IMR-90 (cell line): Measurements from ENCODE around the gene SPATC1L. TPM values are rescaled to one million over a fixed set of nuclear protein-coding genes. Genes with fewer than 3 reads are reported as not detected.

Experiments used
- ATAC-seq: fragments of 200-7000 bp; cut with Tn5 transposase; 2 replicates; pipeline ENCODE4 v1.9.1; 2020; ENCODE audit warnings: low read depth, mild to moderate bottlenecking, moderate library complexity
- BruUV-seq: library from RNA; stranded (reverse); fragments of 400-500 nt; replicated peaks from 2 replicates; lab custom pipeline; 2021; lab: Mats Ljungman, UMichigan
- CTCF ChIA-PET: fragments of 300-600 bp; formaldehyde crosslinking; extraction: SDS; loops from one replicate; lab custom pipeline; 2021; ENCODE audit warnings: antibody characterized with exemption; lab: Yijun Ruan, JAX
- POLR2A ChIA-PET: fragments of 300-600 bp; sonication (Branson Sonifier 250); formaldehyde crosslinking; loops from one replicate; lab custom pipeline; 2022; ENCODE audit warnings: antibody characterized with exemption; ENCODE audit not compliant: unreplicated experiment; lab: Charles Lee
- DNase-seq: peaks from one replicate; pipeline ENCODE4 v3.0.0; 2013
- H2AFZ ChIP-seq: replicated peaks from 2 replicates; pipeline ENCODE3; 2013; ENCODE audit warnings: low read length, mild to moderate bottlenecking; ENCODE audit not compliant: poor library complexity
- H2AK5ac ChIP-seq: 2 replicates; pipeline ENCODE4 v1.6.1; 2013; ENCODE audit warnings: low read depth, low read length, inconsistent platforms
- H2AK9ac ChIP-seq: replicated peaks from 2 replicates; pipeline ENCODE3; 2013; ENCODE audit warnings: mild to moderate bottlenecking, low read depth, low read length, moderate library complexity; ENCODE audit not compliant: poor library complexity
- H2BK120ac ChIP-seq: 2 replicates; pipeline ENCODE4 v1.6.1; 2013; ENCODE audit warnings: low read depth, low read length, inconsistent platforms
- H2BK15ac ChIP-seq: 3 replicates; pipeline ENCODE4 v1.6.1; 2013; ENCODE audit warnings: low read depth, low read length, inconsistent platforms
- H2BK20ac ChIP-seq: 2 replicates; pipeline ENCODE4 v1.6.1; 2013; ENCODE audit warnings: low read depth, mild to moderate bottlenecking, inconsistent platforms, low read length, moderate library complexity
- H2BK5ac ChIP-seq: 2 replicates; pipeline ENCODE4 v1.6.1; 2013; ENCODE audit warnings: mild to moderate bottlenecking, low read depth, low read length, inconsistent platforms; ENCODE audit not compliant: poor library complexity, severe bottlenecking
- H3K14ac ChIP-seq: replicated peaks from 2 replicates; pipeline ENCODE4 v1.6.1; 2013; ENCODE audit warnings: low read depth, low read length, inconsistent platforms
- H3K18ac ChIP-seq: 2 replicates; pipeline ENCODE4 v1.6.1; 2013; ENCODE audit warnings: low read depth, low read length, control low read depth
- H3K23ac ChIP-seq: 2 replicates; pipeline ENCODE4 v1.6.1; 2013; ENCODE audit warnings: low read depth, low read length, inconsistent platforms
- H3K27ac ChIP-seq: 2 replicates; pipeline ENCODE4 v1.5.1; 2013; ENCODE audit warnings: mild to moderate bottlenecking, control low read depth, low read length; ENCODE audit not compliant: insufficient read depth
- H3K27me3 ChIP-seq: 2 replicates; pipeline ENCODE4 v1.6.1; 2013; ENCODE audit warnings: low read length; ENCODE audit not compliant: control insufficient read depth, insufficient read depth
- H3K36me3 ChIP-seq: 2 replicates; pipeline ENCODE4 v1.6.1; 2013; ENCODE audit warnings: low read length, mixed read lengths; ENCODE audit not compliant: control insufficient read depth, insufficient read depth
- H3K4ac ChIP-seq: 2 replicates; pipeline ENCODE4 v1.6.1; 2013; ENCODE audit warnings: low read depth, low read length, inconsistent platforms
- H3K4me1 ChIP-seq: 2 replicates; pipeline ENCODE4 v1.6.1; 2013; ENCODE audit warnings: low read length, mixed read lengths; ENCODE audit not compliant: control insufficient read depth, insufficient read depth
- H3K4me2 ChIP-seq: 2 replicates; pipeline ENCODE4 v1.6.1; 2013; ENCODE audit warnings: low read depth, mild to moderate bottlenecking, control low read depth, low read length, moderate library complexity
- H3K4me3 ChIP-seq: 2 replicates; pipeline ENCODE4 v1.5.1; 2013; ENCODE audit warnings: low read depth, mild to moderate bottlenecking, control low read depth, low read length, moderate library complexity; ENCODE audit not compliant: insufficient read depth
- H3K56ac ChIP-seq: 2 replicates; pipeline ENCODE4 v1.6.1; 2013; ENCODE audit warnings: low read length, inconsistent platforms; ENCODE audit not compliant: insufficient read depth; ENCODE audit errors: extremely low read depth
- H3K79me1 ChIP-seq, 2 experiments: 2 replicates each; pipeline ENCODE4 v1.6.1; 2013; ENCODE audit warnings: low read length in 2 of 2, inconsistent platforms in 1 of 2, low read depth in 1 of 2
- H3K9ac ChIP-seq: 2 replicates; pipeline ENCODE4 v1.6.1; 2013; ENCODE audit warnings: low read depth, low read length, control low read depth
- H3K9me1 ChIP-seq: 2 replicates; pipeline ENCODE4 v1.6.1; 2013; ENCODE audit warnings: low read length, inconsistent platforms; ENCODE audit not compliant: insufficient read depth
- H3K9me3 ChIP-seq: 2 replicates; pipeline ENCODE4 v1.6.1; 2013; ENCODE audit warnings: low read length; ENCODE audit not compliant: control insufficient read depth, insufficient read depth
- H4K20me1 ChIP-seq: 2 replicates; pipeline ENCODE4 v1.6.1; 2013; ENCODE audit warnings: low read length, inconsistent platforms; ENCODE audit not compliant: insufficient read depth
- H4K5ac ChIP-seq: 2 replicates; pipeline ENCODE4 v1.6.1; 2013; ENCODE audit warnings: mild to moderate bottlenecking, low read depth, low read length, control low read depth
- H4K8ac ChIP-seq, 2 experiments: 2 replicates each; pipeline ENCODE4 v1.6.1; 2013; ENCODE audit warnings: low read depth in 2 of 2, low read length in 2 of 2, control low read depth in 1 of 2, inconsistent platforms in 1 of 2
- H4K91ac ChIP-seq: 2 replicates; pipeline ENCODE4 v1.6.1; 2013; ENCODE audit warnings: low read depth, low read length, inconsistent platforms; ENCODE audit not compliant: insufficient read depth
- BHLHE40 ChIP-seq: fragments of 150-350 bp; IDR thresholded peaks from 2 replicates; pipeline ENCODE4 v1.6.1; 2016; ENCODE audit warnings: mild to moderate bottlenecking, low read depth, low read length
- CEBPB ChIP-seq: IDR thresholded peaks from 2 replicates; pipeline ENCODE4 v1.6.1; 2012; ENCODE audit warnings: low read depth, low read length, improper control_type of control experiment
- CHD1 ChIP-seq: IDR thresholded peaks from 2 replicates; pipeline ENCODE4 v1.6.1; 2012; ENCODE audit warnings: low read depth, low read length, improper control_type of control experiment
- FOS ChIP-seq: fragments of 150-350 bp; IDR thresholded peaks from 2 replicates; pipeline ENCODE4 v1.6.1; 2016; ENCODE audit warnings: low read depth, low read length
- MAFK ChIP-seq: IDR thresholded peaks from 2 replicates; pipeline ENCODE4 v1.6.1; 2012; ENCODE audit warnings: low read depth, low read length, improper control_type of control experiment
- MXI1 ChIP-seq: IDR thresholded peaks from 2 replicates; pipeline ENCODE4 v1.6.1; 2012; ENCODE audit warnings: low read depth, mild to moderate bottlenecking, low read length, moderate library complexity, borderline replicate concordance
- NFE2L2 ChIP-seq: fragments of 150-350 bp; IDR thresholded peaks from 2 replicates; pipeline ENCODE4 v1.6.1; 2016; ENCODE audit warnings: low read depth, mild to moderate bottlenecking, low read length
- RAD21 ChIP-seq: IDR thresholded peaks from 2 replicates; pipeline ENCODE4 v1.6.1; 2012; ENCODE audit warnings: low read length, improper control_type of control experiment
- RCOR1 ChIP-seq: IDR thresholded peaks from 2 replicates; pipeline ENCODE4 v1.6.1; 2012; ENCODE audit warnings: mild to moderate bottlenecking, low read length, improper control_type of control experiment; ENCODE audit not compliant: insufficient replicate concordance
- RFX5 ChIP-seq: IDR thresholded peaks from 2 replicates; pipeline ENCODE4 v1.8.0; 2012; ENCODE audit warnings: low read depth, mild to moderate bottlenecking, low read length, moderate library complexity
- SMC3 ChIP-seq: fragments of 150-350 bp; IDR thresholded peaks from 2 replicates; pipeline ENCODE4 v1.6.1; 2016; ENCODE audit warnings: low read depth, mild to moderate bottlenecking, antibody characterized with exemption, low read length, moderate library complexity
- WGBS, 2 experiments: methylation state at CpG; one replicate each; pipeline versions ENCODE4 v1.1.5 to v1.1.7; 2013; ENCODE audit warnings: missing lambda C conversion rate in 2 of 2; ENCODE audit not compliant: insufficient read length in 1 of 2; ENCODE audit errors: extremely low coverage in 2 of 2; 5-methylcytosine and 5-hydroxymethylcytosine counted together
- dilution Hi-C: fragments of 300-500 bp; cut with HindIII; formaldehyde crosslinking; loops from one replicate; pipeline ENCODE4 v1.14.3; 2018; ENCODE audit warnings: low sequenced_read_pairs; ENCODE audit not compliant: unreplicated experiment
- in situ Hi-C: fragments of 300-500 bp; cut with MboI; formaldehyde crosslinking; loops from 3 replicates; pipeline ENCODE4 v1.14.3; 2019; ENCODE audit warnings: low sequenced_read_pairs, inconsistent platforms, mixed read lengths
- intact Hi-C: fragments of 100-400 bp; cut with micrococcal nuclease; formaldehyde crosslinking; loops from 2 replicates; pipeline ENCODE4 v1.10.0; 2022
- polyA plus RNA-seq, 3 experiments: library from polyadenylated mRNA; depleted of rRNA; stranded (reverse); fragments of >200 nt; gene quantifications; 2 replicates each; pipeline ENCODE4 v1.2.3, GENCODE V29; 2012; ENCODE audit warnings: low replicate concordance in 1 of 3
- total RNA-seq: library from RNA; depleted of rRNA; stranded (reverse); fragments of >200 nt; gene quantifications from 2 replicates; pipeline ENCODE4 v1.2.3, GENCODE V29; 2012

Gene SPATC1L
- total and polyA plus RNA-seq, 2 of the 4 experiments (the other 2 are of a cell fraction) = 3.8 to 17.2 TPM

DNA sequence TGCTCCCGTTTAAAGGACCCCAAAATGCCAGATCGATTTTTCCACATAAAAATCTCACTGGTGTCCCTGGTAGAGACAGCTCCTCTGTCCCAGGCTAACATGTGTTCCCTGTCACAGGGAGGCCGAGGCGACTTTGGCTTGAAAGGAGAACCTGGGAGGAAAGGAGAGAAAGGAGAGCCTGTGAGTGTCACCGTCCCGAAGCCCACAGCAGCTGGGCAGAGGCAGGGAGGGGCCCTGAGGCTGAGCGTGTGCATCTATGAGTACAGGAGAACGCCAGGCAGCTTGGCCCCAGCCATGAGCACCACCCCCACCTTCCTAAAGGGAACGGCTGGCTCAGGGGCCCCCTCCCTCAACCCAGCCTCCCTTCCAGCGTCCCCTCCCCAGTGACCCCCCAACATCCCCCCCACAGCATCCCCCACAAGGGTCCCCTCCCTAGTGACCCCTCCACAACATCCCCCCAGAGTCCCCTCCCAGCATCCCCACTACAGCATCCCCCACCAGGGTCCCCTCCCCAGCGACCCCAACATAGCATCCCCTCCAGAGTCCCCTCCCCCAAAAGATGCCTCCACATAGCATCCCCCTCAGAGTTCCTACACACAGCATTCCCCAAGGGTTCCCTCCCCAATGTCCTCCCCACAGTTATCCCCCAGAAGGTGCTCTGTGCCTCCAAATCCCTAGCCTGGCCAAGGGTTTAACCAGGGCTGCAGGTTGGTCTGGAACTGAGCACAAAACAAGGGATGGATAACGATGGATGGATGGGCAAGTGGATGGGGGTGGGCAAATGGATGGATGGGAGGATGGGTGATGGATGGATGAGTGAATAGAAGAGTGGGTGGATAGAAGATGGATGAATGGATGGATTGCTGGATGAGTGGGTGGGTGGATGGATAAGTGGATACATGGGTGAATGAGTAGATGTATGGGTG lies 61.2 kb downstream of the SPATC1L start:
- no peak overlapping the region for H3K4me2 ChIP-seq
- H4K5ac ChIP-seq = no peak overlapping the region
- H3K56ac ChIP-seq = no peak overlapping the region
- DNase-seq = no peak
- intact Hi-C loops (no loop called here), in situ Hi-C loops (no loop called here), dilution Hi-C loops (no loop called here)
- ATAC-seq = no peak
- H3K18ac ChIP-seq = no peak overlapping the region
- peaks cover 9% of the 10 kb centered on the region; the same call in 1 of the 2 replicates for H3K4me1 ChIP-seq
- H3K36me3 ChIP-seq = peaks cover 99% of the 10 kb centered on the region
- CTCF ChIA-PET = no interaction called here
- H3K14ac ChIP-seq = peak overlapping the region; percentile 5; the same call in 1 of the 2 replicates
- peaks cover 17 to 97% of the 10 kb centered on the region in 2 experiments for H3K79me1 ChIP-seq
- peak overlapping the region; percentile 56 for H2AFZ ChIP-seq
- no peak overlapping the region for H2BK120ac ChIP-seq
- 0 out of 4 replicates have a peak overlapping the region, but pooled peaks of 1 of the 2 experiments have one; percentile 10 for H4K8ac ChIP-seq
- no peak overlapping the region for H2BK15ac ChIP-seq
- WGBS, 2 experiments = 93% methylated on average over 6 of the region's 12 CpGs; no CpG with 5 or more reads in 1 of the 2 experiments
- peak overlapping the region; percentile 45; the same call in 1 of the 2 replicates for H3K4ac ChIP-seq
- peaks cover 26% of the 10 kb centered on the region for H3K9me1 ChIP-seq
- POLR2A ChIA-PET = no interaction called here
- no peak overlapping the region for H3K9ac ChIP-seq
- H3K9me3 ChIP-seq = no peaks in the 10 kb centered on the region
- no peak overlapping the region for H3K23ac ChIP-seq
- H2AK9ac ChIP-seq = peak overlapping the region; percentile 15
- TF ChIP-seq CEBPB (no peak), RFX5 (no peak), SMC3 (no peak), NFE2L2 (no peak), MXI1 (no peak), CHD1 (no peak), RCOR1 (no peak), RAD21 (no peak), BHLHE40 (no peak), MAFK (no peak), FOS (no peak)
- BruUV-seq = no TSS peak
- H4K91ac ChIP-seq = no peak overlapping the region
- H4K20me1 ChIP-seq = peaks cover 97% of the 10 kb centered on the region
- no peak overlapping the region for H3K4me3 ChIP-seq
- H3K27me3 ChIP-seq = no peaks in the 10 kb centered on the region
- H3K27ac ChIP-seq = no peak overlapping the region
- H2AK5ac ChIP-seq = peak overlapping the region; percentile 16; the same call in 1 of the 2 replicates
- H2BK20ac ChIP-seq = no peak overlapping the region
- peak overlapping the region; percentile 79 for H2BK5ac ChIP-seq
